HG02759 (cell line): ENCODE measurements around the gene NIBAN1.
"Not testable (repeated sequence)": the region's sequence is repeated elsewhere in the genome, so short reads cannot be mapped to it uniquely, and the experiment has no call there.

Experiments used
- ATAC-seq: cut with Tn5 transposase; IDR thresholded peaks from one replicate; pipeline ENCODE4 v1.9.1; 2021; ENCODE audit warnings: mild to moderate bottlenecking, moderate library complexity; ENCODE audit not compliant: unreplicated experiment

Gene NIBAN1

GRCh38 chr1:184973272-184974055 lies 844 bp downstream of the NIBAN1 start:
- ATAC-seq, result peak; percentile 68

- no peak for ATAC-seq
Measured at GRCh38 chr1:184972315-184973055, 1.8 kb downstream of the NIBAN1 start.

- ATAC-seq, result no peak
Measured at GRCh38 chr1:184971522-184972265, 2.6 kb downstream of the NIBAN1 start.

- no peak for ATAC-seq
Measured at GRCh38 chr1:184970691-184971161, 3.6 kb downstream of the NIBAN1 start.

GRCh38 chr1:184966989-184967388 lies 7.3 kb downstream of the NIBAN1 start:
- no peak for ATAC-seq

- no peak for ATAC-seq
Measured at GRCh38 chr1:184965944-184966860, 8.1 kb downstream of the NIBAN1 start.

GRCh38 chr1:184965439-184965838 lies 8.9 kb downstream of the NIBAN1 start:
- no peak for ATAC-seq

- ATAC-seq, result no peak
Measured at GRCh38 chr1:184959626-184960025, 14.7 kb downstream of the NIBAN1 start.

GRCh38 chr1:184958554-184959353 lies 15.6 kb downstream of the NIBAN1 start:
- ATAC-seq, result no peak

- not testable (repeated sequence) for ATAC-seq
Measured at GRCh38 chr1:184957901-184958300, 16.4 kb downstream of the NIBAN1 start.

- no peak for ATAC-seq
Measured at GRCh38 chr1:184956999-184957700, 17.2 kb downstream of the NIBAN1 start.

GRCh38 chr1:184954232-184954995 lies 19.9 kb downstream of the NIBAN1 start:
- ATAC-seq, result no peak

- no peak for ATAC-seq
Measured at GRCh38 chr1:184953600-184954219, 20.6 kb downstream of the NIBAN1 start.

- no peak for ATAC-seq
Measured at GRCh38 chr1:184952428-184952827, 21.9 kb downstream of the NIBAN1 start.

GRCh38 chr1:184951788-184952187 lies 22.5 kb downstream of the NIBAN1 start:
- no peak for ATAC-seq

GRCh38 chr1:184950906-184951305 lies 23.4 kb downstream of the NIBAN1 start:
- ATAC-seq, result no peak

- ATAC-seq, result no peak
Measured at GRCh38 chr1:184950227-184950626, 24.1 kb downstream of the NIBAN1 start.
